ENCODE data around the gene KIN.

KIN gene

DNA sequence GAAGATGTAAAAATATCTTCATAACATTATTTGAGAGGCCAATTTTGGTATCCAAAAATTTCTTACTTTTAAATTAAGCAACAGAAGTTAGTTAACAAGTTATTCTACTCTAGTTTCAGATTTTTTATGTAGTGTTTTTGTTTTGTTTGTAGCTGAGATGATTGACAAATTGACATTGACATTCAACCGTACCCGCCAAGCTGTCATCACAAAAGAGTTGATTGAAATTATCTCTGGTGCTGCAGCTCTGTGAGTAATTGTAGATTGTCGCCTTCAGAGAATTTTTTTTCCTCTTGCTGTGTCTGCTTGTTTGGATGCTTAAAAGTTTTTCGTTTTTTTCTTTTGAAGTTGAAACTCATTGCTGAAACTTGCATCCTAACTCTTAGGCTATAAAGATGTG lies 14.8 kb upstream of the KIN start:
- TF ChIP-seq CTCF (conservative IDR thresholded peaks at IDR 0.05; ENCODE audit: low read length) (no peak), EZH2phosphoT487 (IDR thresholded peaks at IDR 0.05; ENCODE audit: borderline replicate concordance) (no peak)
- Histone ChIP-seq H2AFZ (ENCODE audit: low read length) (no peak overlapping the region), H3K79me2 (ENCODE audit: insufficient read depth, low read length) (no peaks in the 10 kb centered on the region; the same call in 1 of the 2 replicates), H4K20me1 (ENCODE audit: insufficient read depth, low read length, poor library complexity, severe bottlenecking) (peaks cover 5% of the 10 kb centered on the region), H3F3A (ENCODE audit: low read depth) (no peaks in the 10 kb centered on the region; the same call in 1 of the 2 replicates), H3K4me1 (ENCODE audit: insufficient read depth, low read length, poor library complexity, severe bottlenecking) (no peaks in the 10 kb centered on the region), H3K9me2 (replicated peaks; ENCODE audit: low read depth, low read length) (no peaks in the 10 kb centered on the region), H3K27me3 (ENCODE audit: insufficient read depth, low read length, poor library complexity, severe bottlenecking) (no peaks in the 10 kb centered on the region), H3K9me3 (ENCODE audit: insufficient read depth, low read depth, low read length) (no peaks in the 10 kb centered on the region), H3K36me3 (ENCODE audit: insufficient read depth, low read length) (peaks cover 85% of the 10 kb centered on the region), H3K4me3 (ENCODE audit: low read length, poor library complexity, severe bottlenecking) (no peak overlapping the region), H3K4me2 (ENCODE audit: low read depth, low read length, poor library complexity, severe bottlenecking) (no peak overlapping the region), H3K9ac (ENCODE audit: low read depth, low read length, poor library complexity, severe bottlenecking) (no peak overlapping the region)

GRCh38 chr10:7797582-7797981 lies 9.8 kb upstream of the KIN start:
- TF ChIP-seq EZH2phosphoT487 (IDR thresholded peaks at IDR 0.05; ENCODE audit: borderline replicate concordance), result no peak
- no peak for TF ChIP-seq CTCF (conservative IDR thresholded peaks at IDR 0.05; ENCODE audit: low read length)
- Histone ChIP-seq H3K27me3 (ENCODE audit: insufficient read depth, low read length, poor library complexity, severe bottlenecking) (no peaks in the 10 kb centered on the region), H4K20me1 (ENCODE audit: insufficient read depth, low read length, poor library complexity, severe bottlenecking) (peaks cover 43% of the 10 kb centered on the region), H3K36me3 (ENCODE audit: insufficient read depth, low read length) (peaks cover 51% of the 10 kb centered on the region), H3K4me1 (ENCODE audit: insufficient read depth, low read length, poor library complexity, severe bottlenecking) (peaks cover 14% of the 10 kb centered on the region), H3K9ac (ENCODE audit: low read depth, low read length, poor library complexity, severe bottlenecking) (no peak overlapping the region), H3F3A (ENCODE audit: low read depth) (no peaks in the 10 kb centered on the region), H3K9me3 (ENCODE audit: insufficient read depth, low read depth, low read length) (no peaks in the 10 kb centered on the region), H2AFZ (ENCODE audit: low read length) (no peak overlapping the region), H3K9me2 (replicated peaks; ENCODE audit: low read depth, low read length) (no peaks in the 10 kb centered on the region), H3K79me2 (ENCODE audit: insufficient read depth, low read length) (peaks cover 46% of the 10 kb centered on the region), H3K4me2 (ENCODE audit: low read depth, low read length, poor library complexity, severe bottlenecking) (no peak overlapping the region), H3K4me3 (ENCODE audit: low read length, poor library complexity, severe bottlenecking) (no peak overlapping the region)

GRCh38 chr10:7795605-7796004 lies 7.8 kb upstream of the KIN start:
- H4K20me1 ChIP-seq (ENCODE audit: insufficient read depth, low read length, poor library complexity, severe bottlenecking), result peaks cover 61% of the 10 kb centered on the region
- no peaks in the 10 kb centered on the region for H3K27me3 ChIP-seq (ENCODE audit: insufficient read depth, low read length, poor library complexity, severe bottlenecking)
- TF ChIP-seq EZH2phosphoT487 (IDR thresholded peaks at IDR 0.05; ENCODE audit: borderline replicate concordance), result no peak
- no peak for TF ChIP-seq CTCF (conservative IDR thresholded peaks at IDR 0.05; ENCODE audit: low read length)
- no peaks in the 10 kb centered on the region for H3F3A ChIP-seq (ENCODE audit: low read depth)
- peaks cover 31% of the 10 kb centered on the region for H3K36me3 ChIP-seq (ENCODE audit: insufficient read depth, low read length)
- peaks cover 66% of the 10 kb centered on the region for H3K79me2 ChIP-seq (ENCODE audit: insufficient read depth, low read length)
- H3K9ac ChIP-seq (ENCODE audit: low read depth, low read length, poor library complexity, severe bottlenecking), result no peak overlapping the region
- H3K9me3 ChIP-seq (ENCODE audit: insufficient read depth, low read depth, low read length), result no peaks in the 10 kb centered on the region
- no peaks in the 10 kb centered on the region for H3K9me2 ChIP-seq (replicated peaks; ENCODE audit: low read depth, low read length)
- H2AFZ ChIP-seq (ENCODE audit: low read length), result no peak overlapping the region
- no peak overlapping the region for H3K4me3 ChIP-seq (ENCODE audit: low read length, poor library complexity, severe bottlenecking)
- no peak overlapping the region for H3K4me2 ChIP-seq (ENCODE audit: low read depth, low read length, poor library complexity, severe bottlenecking)
- H3K4me1 ChIP-seq (ENCODE audit: insufficient read depth, low read length, poor library complexity, severe bottlenecking), result peaks cover 29% of the 10 kb centered on the region

All from Loucy (cell line).